Measurements from ENCODE around the gene TBC1D22A. TPM values are rescaled to one million over a fixed set of nuclear protein-coding genes. Genes with fewer than 3 reads are reported as not detected.
A peak's percentile ranks its signal among the peaks of the same experiment; 100 is the strongest.

TBC1D22A gene
- total and polyA plus RNA-seq, 9 of the 15 experiments (the other 6 are each of a cell fraction or from before 2014, with no cell fraction given) = 0.20 to 11.5 (median 5.2) TPM

- 0 out of 2 replicates have a peak overlapping the region, but pooled peaks have one; percentile 83 for H3K4me2 ChIP-seq (ENCODE audit: insufficient read depth, low read length)
- 0 out of 2 replicates have a peak, but pooled peaks cover 4% of the 10 kb centered on the region for H4K20me1 ChIP-seq (replicated peaks; ENCODE audit: control insufficient read depth, insufficient read depth, low read length)
- CTCF ChIA-PET (ENCODE audit: low intra/inter-chr PET ratio) = no interaction called here
- no peak for FAIRE-seq
- intact Hi-C loops (cut with micrococcal nuclease) = no loop called here
- DNase-seq (ENCODE audit: extremely low read depth in 1 of 4, low spot score in 3 of 4) = no peak
- H3K79me2 ChIP-seq (ENCODE audit: control insufficient read depth, insufficient read depth, low read length) = peaks cover 9% of the 10 kb centered on the region
- peak overlapping the region; percentile 97; the same call in 2 of the 3 replicates for H3K27ac ChIP-seq (ENCODE audit: extremely low read depth, low read depth, low read length)
- H3K9me1 ChIP-seq (ENCODE audit: control insufficient read depth, insufficient read depth, low read length) = no peaks in the 10 kb centered on the region
- H3K27me3 ChIP-seq (ENCODE audit: control insufficient read depth in 2 of 2, insufficient read depth in 2 of 2, low read length in 2 of 2) = no peaks in the 10 kb centered on the region
- 85% methylated on average over 11 of the region's 12 CpGs for WGBS (ENCODE audit: insufficient coverage, low coverage, missing lambda C conversion rate)
- no peak overlapping the region; a peak in 1 of 4 replicates for H3K9ac ChIP-seq (ENCODE audit: insufficient read depth in 1 of 2, low read depth in 2 of 2, low read length in 2 of 2)
- in situ Hi-C loops (cut with MboI) = no loop called here
- H3K36me3 ChIP-seq (ENCODE audit: control insufficient read depth, insufficient read depth, low read length) = no peaks in the 10 kb centered on the region
- peaks cover 27 to 35% of the 10 kb centered on the region in 2 experiments for H3K4me1 ChIP-seq (replicated peaks in 1 of 2; ENCODE audit: control insufficient read depth in 2 of 2, insufficient read depth in 2 of 2, low read length in 2 of 2)
- POLR2A ChIA-PET = interaction anchor here (1.9 kb wide), 1 partner anchor 15 kb away, joined by 8 read pairs; no protein-coding TSS in a partner anchor
- peak; percentile 4; the same call in 1 of the 2 replicates for TF ChIP-seq MGA (IDR thresholded peaks at IDR 0.05)
- TF ChIP-seq CAMTA2 (CRISPR knock-in tag; conservative IDR thresholded peaks at IDR 0.05) = no peak
- no peak for TF ChIP-seq RBM15 (IDR thresholded peaks at IDR 0.05; ENCODE audit: insufficient read depth, low read length)
- no peak for TF ChIP-seq ZNF79 (CRISPR knock-in tag; IDR thresholded peaks at IDR 0.05; ENCODE audit: low read depth)
- no peak for ATAC-seq
- H2AFZ ChIP-seq (ENCODE audit: low read depth, low read length) = no peak overlapping the region
- BruUV-seq (replicated peaks) = no TSS peak
- no peaks in the 10 kb centered on the region for H3K9me3 ChIP-seq (replicated peaks; ENCODE audit: control insufficient read depth, insufficient read depth, low read depth, low read length)
- no peak overlapping the region for H3K4me3 ChIP-seq
Measured at GRCh38 chr22:46936378-46936903, 174.0 kb downstream of the TBC1D22A start.

Measured in K562 (cell line).